Dendritic cell treated with granulocyte-macrophage colony-stimulating factor and Interleukin-4, amounts not matched to agents 40 ng/mL and 50 ng/mL, for 4 days (primary cell): Measurements from ENCODE around the gene CPNE2.

ENCODE experiments used
- H3K27ac Mint-ChIP-seq: one replicate; pipeline ENCODE4 v1.8.0; 2022; ENCODE audit warnings: mild to moderate bottlenecking, mixed read lengths
- H3K27me3 Mint-ChIP-seq: one replicate; pipeline ENCODE4 v1.8.0; 2022; ENCODE audit warnings: mild to moderate bottlenecking, mixed read lengths
- H3K36me3 Mint-ChIP-seq: one replicate; pipeline ENCODE4 v1.8.0; 2022; ENCODE audit warnings: low read depth, mixed read lengths
- H3K4me1 Mint-ChIP-seq: one replicate; pipeline ENCODE4 v1.8.0; 2022; ENCODE audit warnings: low read depth, mixed read lengths
- H3K4me3 Mint-ChIP-seq: one replicate; pipeline ENCODE4 v1.8.0; 2022; ENCODE audit warnings: mild to moderate bottlenecking, moderate library complexity, mixed read lengths
- H3K9me3 Mint-ChIP-seq: one replicate; pipeline ENCODE4 v1.8.0; 2022; ENCODE audit warnings: mixed read lengths
- intact Hi-C: fragments of 100-400 bp; cut with micrococcal nuclease; formaldehyde crosslinking; loops from one replicate; pipeline ENCODE4 v1.15.0; 2022

CPNE2 gene

GRCh38 chr16:57113042-57113453 lies 20.7 kb downstream of the CPNE2 start:
- no peak overlapping the region for H3K4me3 Mint-ChIP-seq
- no peaks in the 10 kb centered on the region for H3K9me3 Mint-ChIP-seq
- H3K27ac Mint-ChIP-seq: no peak overlapping the region
- no peaks in the 10 kb centered on the region for H3K4me1 Mint-ChIP-seq
- intact Hi-C loops: no loop called here
- no peaks in the 10 kb centered on the region for H3K27me3 Mint-ChIP-seq
- peaks cover 58% of the 10 kb centered on the region for H3K36me3 Mint-ChIP-seq

GRCh38 chr16:57113664-57114063 lies 21.3 kb downstream of the CPNE2 start:
- Mint-ChIP-seq H3K4me1 (no peaks in the 10 kb centered on the region), H3K4me3 (no peak overlapping the region), H3K27ac (no peak overlapping the region), H3K27me3 (no peaks in the 10 kb centered on the region), H3K9me3 (no peaks in the 10 kb centered on the region), H3K36me3 (peaks cover 65% of the 10 kb centered on the region)
- intact Hi-C loops: no loop called here

- H3K4me1 Mint-ChIP-seq: no peaks in the 10 kb centered on the region
- H3K4me3 Mint-ChIP-seq: no peak overlapping the region
- H3K27ac Mint-ChIP-seq: no peak overlapping the region
- no peaks in the 10 kb centered on the region for H3K27me3 Mint-ChIP-seq
- intact Hi-C loops: no loop called here
- peaks cover 79% of the 10 kb centered on the region for H3K36me3 Mint-ChIP-seq
- no peaks in the 10 kb centered on the region for H3K9me3 Mint-ChIP-seq
These were observed 22.8 kb downstream of the CPNE2 start for GRCh38 chr16:57115168-57115513.

- Mint-ChIP-seq H3K4me1 (no peaks in the 10 kb centered on the region), H3K36me3 (peaks cover 81% of the 10 kb centered on the region), H3K27me3 (no peaks in the 10 kb centered on the region), H3K4me3 (no peak overlapping the region), H3K27ac (no peak overlapping the region), H3K9me3 (no peaks in the 10 kb centered on the region)
- intact Hi-C loops: no loop called here
These were observed 23.3 kb downstream of the CPNE2 start for GRCh38 chr16:57115514-57116182.

GRCh38 chr16:57118461-57119084 lies 26.2 kb downstream of the CPNE2 start:
- H3K4me3 Mint-ChIP-seq: no peak overlapping the region
- no peak overlapping the region for H3K27ac Mint-ChIP-seq
- intact Hi-C loops: no loop called here
- H3K4me1 Mint-ChIP-seq: peaks cover 6% of the 10 kb centered on the region
- no peaks in the 10 kb centered on the region for H3K27me3 Mint-ChIP-seq
- no peaks in the 10 kb centered on the region for H3K9me3 Mint-ChIP-seq
- H3K36me3 Mint-ChIP-seq: peaks cover 95% of the 10 kb centered on the region

- peaks cover 11% of the 10 kb centered on the region for H3K4me1 Mint-ChIP-seq
- H3K36me3 Mint-ChIP-seq: peaks cover 90% of the 10 kb centered on the region
- H3K27ac Mint-ChIP-seq: peak overlapping the region; percentile 11
- H3K27me3 Mint-ChIP-seq: no peaks in the 10 kb centered on the region
- no peak overlapping the region for H3K4me3 Mint-ChIP-seq
- H3K9me3 Mint-ChIP-seq: no peaks in the 10 kb centered on the region
- intact Hi-C loops: no loop called here
These were observed 31.0 kb downstream of the CPNE2 start for GRCh38 chr16:57123216-57123973.

- intact Hi-C loops: no loop called here
- peak overlapping the region; percentile 11 for H3K27ac Mint-ChIP-seq
- no peak overlapping the region for H3K4me3 Mint-ChIP-seq
- no peaks in the 10 kb centered on the region for H3K9me3 Mint-ChIP-seq
- peaks cover 89% of the 10 kb centered on the region for H3K36me3 Mint-ChIP-seq
- peaks cover 11% of the 10 kb centered on the region for H3K4me1 Mint-ChIP-seq
- H3K27me3 Mint-ChIP-seq: no peaks in the 10 kb centered on the region
These were observed 31.7 kb downstream of the CPNE2 start for GRCh38 chr16:57123974-57124674.

- H3K4me3 Mint-ChIP-seq: no peak overlapping the region
- H3K4me1 Mint-ChIP-seq: peaks cover 11% of the 10 kb centered on the region
- H3K36me3 Mint-ChIP-seq: peaks cover 90% of the 10 kb centered on the region
- intact Hi-C loops: no loop called here
- H3K27ac Mint-ChIP-seq: no peak overlapping the region
- H3K27me3 Mint-ChIP-seq: no peaks in the 10 kb centered on the region
- no peaks in the 10 kb centered on the region for H3K9me3 Mint-ChIP-seq
These were observed 33.0 kb downstream of the CPNE2 start for GRCh38 chr16:57125376-57125775.

- intact Hi-C loops: no loop called here
- H3K4me3 Mint-ChIP-seq: no peak overlapping the region
- H3K4me1 Mint-ChIP-seq: peaks cover 11% of the 10 kb centered on the region
- no peaks in the 10 kb centered on the region for H3K9me3 Mint-ChIP-seq
- H3K27me3 Mint-ChIP-seq: no peaks in the 10 kb centered on the region
- peaks cover 90% of the 10 kb centered on the region for H3K36me3 Mint-ChIP-seq
- H3K27ac Mint-ChIP-seq: no peak overlapping the region
These were observed 33.6 kb downstream of the CPNE2 start for GRCh38 chr16:57125969-57126368.

- H3K27ac Mint-ChIP-seq: no peak overlapping the region
- H3K4me1 Mint-ChIP-seq: peaks cover 11% of the 10 kb centered on the region
- no peaks in the 10 kb centered on the region for H3K9me3 Mint-ChIP-seq
- intact Hi-C loops: no loop called here
- no peak overlapping the region for H3K4me3 Mint-ChIP-seq
- H3K36me3 Mint-ChIP-seq: peaks cover 90% of the 10 kb centered on the region
- H3K27me3 Mint-ChIP-seq: no peaks in the 10 kb centered on the region
These were observed 34.0 kb downstream of the CPNE2 start for GRCh38 chr16:57126411-57126810.

GRCh38 chr16:57127037-57127763 lies 34.8 kb downstream of the CPNE2 start:
- Mint-ChIP-seq H3K27ac (no peak overlapping the region), H3K4me1 (peaks cover 11% of the 10 kb centered on the region), H3K4me3 (no peak overlapping the region), H3K27me3 (no peaks in the 10 kb centered on the region), H3K9me3 (no peaks in the 10 kb centered on the region), H3K36me3 (peaks cover 90% of the 10 kb centered on the region)
- intact Hi-C loops: no loop called here

GRCh38 chr16:57127836-57128235 lies 35.5 kb downstream of the CPNE2 start:
- Mint-ChIP-seq H3K4me3 (no peak overlapping the region), H3K36me3 (peaks cover 91% of the 10 kb centered on the region), H3K27me3 (no peaks in the 10 kb centered on the region), H3K27ac (no peak overlapping the region), H3K4me1 (peaks cover 11% of the 10 kb centered on the region), H3K9me3 (no peaks in the 10 kb centered on the region)
- intact Hi-C loops: no loop called here

GRCh38 chr16:57128771-57129389 lies 36.5 kb downstream of the CPNE2 start:
- Mint-ChIP-seq H3K4me3 (no peak overlapping the region), H3K36me3 (peaks cover 83% of the 10 kb centered on the region), H3K27ac (no peak overlapping the region), H3K9me3 (no peaks in the 10 kb centered on the region), H3K4me1 (peaks cover 1% of the 10 kb centered on the region), H3K27me3 (no peaks in the 10 kb centered on the region)
- intact Hi-C loops: no loop called here
